Mononuclear cell (primary cell): Measurements from ENCODE around the gene NTM. TPM values are rescaled to one million over a fixed set of nuclear protein-coding genes. Genes with fewer than 3 reads are reported as not detected.

Source experiments
- H3K27me3 ChIP-seq: 2 replicates; pipeline ENCODE4 v1.6.0; 2011; ENCODE audit warnings: low read length, control low read depth; ENCODE audit not compliant: insufficient read depth
- H3K4me1 ChIP-seq: 2 replicates; pipeline ENCODE4 v1.5.1; 2011; ENCODE audit warnings: mild to moderate bottlenecking, low read length, control low read depth; ENCODE audit not compliant: insufficient read depth
- H3K4me3 ChIP-seq: 2 replicates; pipeline ENCODE4 v1.5.1; 2011; ENCODE audit warnings: mild to moderate bottlenecking, low read length, moderate library complexity
- H3K9me3 ChIP-seq: 2 replicates; pipeline ENCODE4 v1.5.1; 2011; ENCODE audit warnings: low read depth, mild to moderate bottlenecking, control low read depth, low read length
- total RNA-seq: library from RNA; depleted of rRNA; stranded (reverse); fragments of >200 nt; gene quantifications from one replicate; pipeline ENCODE4 v1.2.3, GENCODE V29; 2012

The NTM gene
- total RNA-seq, 1 donor = not detected

DNA sequence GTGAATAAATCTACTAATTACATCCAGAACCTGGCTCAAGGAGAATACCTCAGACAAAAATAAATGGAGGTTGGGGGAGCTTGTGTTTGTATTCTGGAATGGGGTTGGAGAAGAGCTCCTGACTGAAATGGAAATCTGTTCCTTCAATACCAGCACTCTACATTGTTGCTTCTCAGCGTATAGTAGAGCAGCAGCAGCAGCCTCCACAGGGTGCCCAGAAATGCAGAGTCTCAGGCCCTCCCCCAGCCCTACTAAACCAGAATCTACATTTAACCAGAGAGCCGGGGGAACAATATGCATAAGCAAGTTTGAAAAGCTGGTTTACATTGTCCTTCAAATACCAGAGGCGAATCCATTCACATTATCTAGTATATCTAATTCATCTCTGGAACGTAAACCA lies 474.8 kb downstream of the NTM start:
- no peak overlapping the region for H3K4me3 ChIP-seq
- no peaks in the 10 kb centered on the region for H3K27me3 ChIP-seq
- no peaks in the 10 kb centered on the region for H3K9me3 ChIP-seq
- peaks cover 18% of the 10 kb centered on the region for H3K4me1 ChIP-seq

GRCh38 chr11:131849485-131849884 lies 479.1 kb downstream of the NTM start:
- Histone ChIP-seq H3K27me3 (no peaks in the 10 kb centered on the region), H3K4me1 (no peaks in the 10 kb centered on the region), H3K9me3 (no peaks in the 10 kb centered on the region), H3K4me3 (no peak overlapping the region)

DNA sequence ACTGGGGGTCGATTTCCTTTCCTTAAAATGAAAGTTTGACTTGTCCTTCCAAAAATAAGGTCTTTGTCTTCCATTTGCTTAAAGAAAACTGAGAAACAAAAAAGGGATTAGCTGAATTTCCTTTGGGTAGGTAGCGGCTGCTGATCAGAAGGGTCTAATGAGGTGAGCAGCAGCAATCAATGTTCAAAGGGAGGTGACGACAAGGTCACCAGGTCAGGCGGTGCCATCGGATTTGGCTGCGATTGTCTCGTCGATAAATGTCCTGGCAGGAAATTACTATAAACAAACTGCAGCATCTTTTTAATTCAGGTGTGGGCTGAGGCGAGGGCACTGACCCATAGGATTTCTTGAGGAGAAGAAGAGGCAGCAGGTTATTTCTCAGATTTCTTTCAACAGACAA lies 480.1 kb downstream of the NTM start:
- H3K27me3 ChIP-seq = no peaks in the 10 kb centered on the region
- H3K4me3 ChIP-seq = no peak overlapping the region
- no peaks in the 10 kb centered on the region for H3K9me3 ChIP-seq
- H3K4me1 ChIP-seq = no peaks in the 10 kb centered on the region

- Histone ChIP-seq H3K27me3 (no peaks in the 10 kb centered on the region), H3K4me1 (no peaks in the 10 kb centered on the region), H3K9me3 (no peaks in the 10 kb centered on the region), H3K4me3 (no peak overlapping the region)
Measured at GRCh38 chr11:131851964-131852755, 481.7 kb downstream of the NTM start.

- H3K4me1 ChIP-seq = no peaks in the 10 kb centered on the region
- H3K9me3 ChIP-seq = no peaks in the 10 kb centered on the region
- no peak overlapping the region for H3K4me3 ChIP-seq
- no peaks in the 10 kb centered on the region for H3K27me3 ChIP-seq
Measured at GRCh38 chr11:131852757-131853156, 482.3 kb downstream of the NTM start.

- Histone ChIP-seq H3K9me3 (no peaks in the 10 kb centered on the region), H3K4me3 (no peak overlapping the region), H3K27me3 (no peaks in the 10 kb centered on the region), H3K4me1 (no peaks in the 10 kb centered on the region)
Measured at GRCh38 chr11:131854391-131854790, 484.0 kb downstream of the NTM start.

DNA sequence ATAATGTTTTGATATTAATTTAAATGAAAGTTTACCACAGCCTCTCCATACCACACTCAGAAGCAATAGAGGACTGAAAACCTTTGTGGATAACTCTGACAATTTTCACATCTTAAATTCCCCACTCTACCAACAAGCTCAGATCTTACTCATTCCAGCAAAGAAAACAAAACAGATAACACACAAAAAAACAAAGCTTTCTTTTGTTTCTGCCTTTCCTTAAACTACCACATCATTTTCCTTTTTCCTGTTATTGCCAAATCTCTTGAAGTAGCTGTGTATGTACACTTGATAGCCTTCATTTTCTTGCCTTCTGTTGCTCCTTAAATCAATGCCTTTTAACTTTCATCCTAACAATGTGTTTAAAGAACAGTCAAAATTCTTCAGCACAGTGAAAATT lies 484.9 kb downstream of the NTM start:
- Histone ChIP-seq H3K4me1 (no peaks in the 10 kb centered on the region), H3K27me3 (no peaks in the 10 kb centered on the region), H3K4me3 (no peak overlapping the region), H3K9me3 (no peaks in the 10 kb centered on the region)

DNA sequence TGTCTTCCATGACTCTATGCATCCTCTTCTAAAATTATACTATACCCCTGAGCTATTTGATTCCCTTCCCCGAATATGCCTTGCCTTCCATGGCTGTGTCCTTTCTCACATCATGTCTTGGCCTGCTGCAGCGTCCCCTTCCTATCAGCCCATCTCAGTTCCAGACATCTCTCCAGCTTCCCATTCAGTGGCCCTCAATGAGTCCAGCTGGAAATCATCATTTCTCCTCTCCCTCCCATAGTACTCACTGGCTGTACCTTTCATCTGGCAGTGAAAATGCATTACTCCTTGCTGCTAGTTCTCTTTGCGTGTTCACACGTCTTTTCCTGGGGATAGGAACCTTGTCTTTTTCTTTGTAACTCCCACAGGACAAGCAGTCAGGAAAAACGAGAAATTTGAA lies 486.8 kb downstream of the NTM start:
- H3K4me1 ChIP-seq = no peaks in the 10 kb centered on the region
- H3K27me3 ChIP-seq = no peaks in the 10 kb centered on the region
- H3K4me3 ChIP-seq = no peak overlapping the region
- H3K9me3 ChIP-seq = no peaks in the 10 kb centered on the region

- no peaks in the 10 kb centered on the region for H3K9me3 ChIP-seq
- no peaks in the 10 kb centered on the region for H3K27me3 ChIP-seq
- H3K4me1 ChIP-seq = no peaks in the 10 kb centered on the region
- H3K4me3 ChIP-seq = no peak overlapping the region
Measured at GRCh38 chr11:131858505-131858904, 488.1 kb downstream of the NTM start.

- Histone ChIP-seq H3K4me1 (no peaks in the 10 kb centered on the region), H3K9me3 (no peaks in the 10 kb centered on the region), H3K4me3 (no peak overlapping the region), H3K27me3 (no peaks in the 10 kb centered on the region)
Measured at GRCh38 chr11:131859538-131860210, 489.3 kb downstream of the NTM start.

DNA sequence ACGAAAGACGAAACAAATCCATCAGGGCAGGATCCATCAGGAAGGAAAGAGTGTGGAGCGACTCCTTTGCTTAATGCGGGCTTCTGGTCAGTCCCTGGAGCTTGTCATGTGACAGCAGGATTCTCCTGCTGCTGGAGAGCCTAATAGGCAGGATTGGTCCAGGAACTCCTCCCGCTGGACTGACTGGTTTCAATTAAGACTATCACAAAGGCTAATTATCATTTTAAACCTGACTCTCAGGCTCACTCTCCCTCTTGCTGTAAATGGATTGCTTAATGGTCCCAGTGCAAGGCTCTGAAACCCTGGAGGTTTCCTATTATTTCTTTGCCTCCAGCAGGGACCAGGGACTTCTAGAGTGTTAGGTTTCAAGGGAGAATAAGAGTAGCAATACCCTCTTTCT lies 493.8 kb downstream of the NTM start:
- no peaks in the 10 kb centered on the region for H3K9me3 ChIP-seq
- H3K27me3 ChIP-seq = no peaks in the 10 kb centered on the region
- no peak overlapping the region for H3K4me3 ChIP-seq
- no peaks in the 10 kb centered on the region for H3K4me1 ChIP-seq

DNA sequence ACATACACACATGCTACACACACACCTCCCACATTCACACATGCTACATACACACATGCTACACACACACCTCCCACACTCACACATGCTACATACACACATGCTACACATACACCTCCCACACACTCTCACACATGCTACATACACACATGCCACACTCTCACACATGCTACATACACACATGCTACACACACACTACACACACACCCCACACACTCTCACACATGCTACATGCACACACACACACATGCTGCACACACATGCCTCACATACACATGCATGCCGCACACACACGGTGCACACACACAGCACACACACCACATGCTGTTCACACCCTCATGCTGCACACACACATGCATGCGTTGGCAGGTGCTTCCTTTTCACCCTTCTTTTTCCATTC lies 495.4 kb downstream of the NTM start:
- no peak overlapping the region for H3K4me3 ChIP-seq
- H3K27me3 ChIP-seq = no peaks in the 10 kb centered on the region
- H3K4me1 ChIP-seq = no peaks in the 10 kb centered on the region
- H3K9me3 ChIP-seq = no peaks in the 10 kb centered on the region

DNA sequence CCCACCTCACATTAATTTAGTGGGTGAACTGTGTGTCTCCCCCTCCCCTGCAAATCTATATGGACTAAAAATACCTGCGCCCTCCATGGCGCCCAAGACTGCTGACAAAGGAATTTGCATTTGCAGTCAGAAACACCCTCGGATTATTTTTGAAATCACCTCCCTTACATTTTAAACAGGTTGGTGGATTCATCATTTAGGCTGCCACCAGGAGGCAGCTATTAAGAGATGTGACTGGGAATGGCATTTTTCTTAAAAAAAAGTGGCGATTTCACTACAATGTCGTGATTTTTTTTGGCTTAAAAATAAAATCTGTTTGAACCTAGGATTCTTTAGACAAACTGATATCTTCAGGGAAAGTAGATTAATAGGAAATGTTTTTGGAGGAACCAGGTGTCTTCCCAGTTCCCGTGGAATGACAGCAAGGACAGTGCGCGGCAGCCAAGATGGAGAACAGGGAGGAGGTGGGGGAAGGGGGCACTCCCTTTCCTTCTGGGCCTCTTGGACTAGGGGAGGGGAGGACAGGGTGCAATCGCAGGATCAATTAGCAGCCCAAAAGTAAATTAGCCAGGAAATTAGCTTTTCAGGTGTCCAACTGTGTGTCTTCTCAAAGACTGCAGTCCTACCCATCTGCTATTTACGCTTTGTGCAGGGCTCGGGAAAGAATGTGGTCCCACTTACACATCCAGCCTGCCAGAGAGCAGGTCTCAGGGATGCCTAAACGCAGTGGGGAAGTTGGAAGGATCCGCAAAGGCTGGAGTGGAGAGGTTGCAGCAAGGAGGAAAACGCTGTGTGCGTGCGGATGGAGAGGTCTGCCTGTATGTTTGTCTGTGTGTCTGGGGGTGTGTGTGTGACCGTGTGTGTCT lies 496.4 kb downstream of the NTM start:
- no peaks in the 10 kb centered on the region for H3K9me3 ChIP-seq
- H3K4me3 ChIP-seq = no peak overlapping the region
- H3K4me1 ChIP-seq = no peaks in the 10 kb centered on the region
- H3K27me3 ChIP-seq = no peaks in the 10 kb centered on the region

DNA sequence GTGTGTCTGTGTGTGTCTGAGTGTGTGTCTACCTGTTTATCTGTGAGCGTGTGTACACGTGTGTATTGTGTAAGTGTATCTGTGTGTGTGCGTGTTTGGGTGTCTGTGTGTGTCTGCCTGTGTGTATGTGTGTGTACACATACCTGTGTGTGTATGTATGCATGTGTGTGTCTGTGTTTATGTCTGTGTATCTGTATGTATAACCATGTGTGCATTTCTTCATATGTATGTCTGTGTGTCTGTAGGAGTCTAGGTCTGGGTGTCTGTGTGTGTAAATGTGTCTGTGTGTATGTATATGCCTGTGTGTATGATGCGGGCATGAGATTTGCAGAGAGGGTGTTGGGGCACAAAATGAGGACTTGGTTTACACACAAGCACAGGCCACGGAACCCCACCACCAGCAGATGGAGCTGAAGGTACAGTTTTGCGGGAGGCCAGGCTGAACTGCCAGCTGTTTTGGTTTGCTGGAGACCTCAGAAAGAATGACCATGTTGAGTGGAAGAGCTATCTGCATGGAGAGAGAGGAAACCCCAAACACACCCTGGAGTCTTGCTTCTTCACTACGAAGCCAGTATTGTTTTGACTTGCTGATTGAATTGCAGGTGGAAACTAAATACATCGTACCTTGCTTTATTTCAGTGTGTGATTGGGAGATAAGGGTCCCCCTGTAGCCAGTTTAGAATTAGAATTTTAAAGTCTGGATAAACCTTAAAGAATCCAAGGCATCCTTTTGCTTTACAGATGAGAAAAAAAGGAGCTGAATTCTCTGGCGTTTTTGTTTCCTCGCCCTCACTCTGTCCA lies 497.2 kb downstream of the NTM start:
- H3K27me3 ChIP-seq = no peaks in the 10 kb centered on the region
- H3K4me3 ChIP-seq = no peak overlapping the region
- no peaks in the 10 kb centered on the region for H3K9me3 ChIP-seq
- no peaks in the 10 kb centered on the region for H3K4me1 ChIP-seq
